HG02588 (cell line): ENCODE results near the gene CNTNAP3B.
"Not testable (repeated sequence)": the region's sequence is repeated elsewhere in the genome, so short reads cannot be mapped to it uniquely, and the experiment has no call there.

ENCODE experiments used
- ATAC-seq: cut with Tn5 transposase; IDR thresholded peaks from one replicate; pipeline ENCODE4 v1.9.1; 2021; ENCODE audit warnings: mild to moderate bottlenecking, moderate library complexity; ENCODE audit not compliant: unreplicated experiment

CNTNAP3B gene

DNA sequence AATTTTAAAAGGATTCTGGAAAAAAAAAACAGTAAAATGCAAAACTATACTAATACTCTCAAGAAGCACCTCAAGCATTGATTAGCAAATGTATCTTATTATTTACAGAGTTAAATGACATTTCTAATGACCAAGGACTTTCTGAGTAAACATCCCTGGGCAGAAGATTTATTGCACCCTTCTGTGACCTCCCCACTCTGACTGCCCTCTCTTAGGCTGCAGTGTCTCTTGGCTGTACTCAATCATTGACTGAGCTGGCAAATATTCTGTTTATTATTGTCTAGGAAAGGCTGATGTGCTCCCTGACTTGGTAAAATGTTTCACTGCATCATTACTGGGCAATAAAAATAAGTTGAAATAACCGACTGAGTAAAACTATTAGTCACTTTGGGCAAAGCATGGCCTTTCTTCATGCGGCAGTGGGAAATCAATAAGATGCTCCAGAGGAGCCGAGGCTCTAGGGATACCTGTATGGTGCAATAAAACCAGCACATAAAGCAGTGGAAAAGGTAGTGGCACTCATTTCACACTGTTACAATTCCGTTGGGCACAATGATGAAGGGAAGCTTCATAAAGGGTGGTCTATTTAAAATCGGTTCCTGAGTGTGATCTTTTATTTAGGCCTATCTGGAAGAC lies 151.1 kb downstream of the CNTNAP3B start:
- ATAC-seq = not testable (repeated sequence)

DNA sequence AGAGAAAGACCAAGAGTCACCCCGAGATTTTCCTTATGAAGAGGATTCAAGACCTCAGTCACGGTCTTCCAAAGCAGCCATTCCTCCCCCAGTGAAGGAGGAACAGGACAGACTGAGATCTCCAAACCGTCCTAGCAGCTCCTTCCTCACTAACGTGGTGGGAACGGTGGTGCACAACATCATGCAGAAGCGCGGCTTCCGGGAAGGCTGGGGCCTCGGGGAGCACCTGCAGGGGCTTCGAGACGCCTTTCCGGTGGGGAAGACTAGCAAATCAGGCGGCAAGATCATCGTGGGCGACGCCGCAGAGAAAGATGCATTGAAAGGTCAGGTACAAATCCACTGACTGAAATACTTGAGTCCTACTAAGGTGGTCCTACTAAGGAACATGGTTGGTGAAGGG lies 154.3 kb downstream of the CNTNAP3B start:
- ATAC-seq = not testable (repeated sequence)

DNA sequence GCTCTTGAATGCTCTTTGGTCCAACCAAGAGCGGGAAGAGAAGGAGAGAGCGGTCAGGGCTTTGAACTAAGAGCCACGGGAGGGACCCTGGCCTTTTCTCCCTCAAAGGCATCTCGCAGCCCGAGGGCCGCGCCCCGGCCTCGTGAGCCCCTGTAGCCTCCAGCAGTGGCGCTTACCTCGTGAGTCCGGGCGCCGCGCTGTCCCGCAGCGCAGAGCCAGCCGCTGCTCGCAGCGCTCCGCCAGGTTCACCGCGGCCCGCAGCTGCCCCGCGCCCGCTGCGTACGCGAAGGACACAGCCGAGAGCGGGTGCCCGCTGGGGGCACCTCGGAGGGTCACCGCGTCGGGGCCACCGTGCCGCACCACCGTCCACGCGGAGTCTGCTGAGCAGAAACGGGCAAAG lies 176.2 kb downstream of the CNTNAP3B start:
- ATAC-seq = not testable (repeated sequence)

DNA sequence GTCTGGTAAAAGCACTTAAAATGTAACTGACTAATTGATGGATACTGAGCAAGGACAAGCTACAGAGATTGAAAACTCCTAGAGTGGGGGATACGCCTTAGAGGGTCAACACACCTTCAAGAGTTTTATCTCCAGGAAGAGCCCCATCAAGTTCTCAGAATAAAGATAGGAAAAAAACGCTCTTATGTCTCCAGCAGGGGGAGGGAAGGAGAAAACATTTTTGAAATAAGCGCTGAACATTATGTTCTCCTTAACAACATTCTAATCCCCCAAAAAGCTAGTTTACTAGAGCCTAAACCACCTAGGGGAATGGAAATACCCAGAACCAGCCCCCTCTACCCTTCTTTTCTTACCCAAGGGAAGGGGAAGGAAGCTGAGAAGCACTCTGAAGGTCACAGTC lies 187.5 kb downstream of the CNTNAP3B start:
- ATAC-seq = not testable (repeated sequence)

DNA sequence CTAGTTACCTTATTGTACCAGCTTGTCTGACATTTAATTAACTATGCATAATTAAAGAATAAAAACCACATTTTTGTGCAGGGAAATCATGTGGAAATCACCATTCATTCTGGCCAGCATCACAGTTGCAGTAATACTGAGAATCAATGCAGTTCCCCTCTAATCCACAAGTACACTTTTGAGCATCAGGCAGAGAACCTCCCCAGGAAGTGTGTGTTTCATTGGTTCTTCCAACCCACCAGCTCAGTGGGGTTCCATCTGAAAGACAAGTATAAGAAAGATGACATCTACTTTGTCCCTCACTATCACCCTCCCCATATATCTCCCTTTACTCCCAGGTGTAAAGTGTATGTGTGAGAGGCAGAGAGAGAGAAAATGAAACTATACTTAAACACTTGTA lies 191.1 kb downstream of the CNTNAP3B start:
- not testable (repeated sequence) for ATAC-seq

DNA sequence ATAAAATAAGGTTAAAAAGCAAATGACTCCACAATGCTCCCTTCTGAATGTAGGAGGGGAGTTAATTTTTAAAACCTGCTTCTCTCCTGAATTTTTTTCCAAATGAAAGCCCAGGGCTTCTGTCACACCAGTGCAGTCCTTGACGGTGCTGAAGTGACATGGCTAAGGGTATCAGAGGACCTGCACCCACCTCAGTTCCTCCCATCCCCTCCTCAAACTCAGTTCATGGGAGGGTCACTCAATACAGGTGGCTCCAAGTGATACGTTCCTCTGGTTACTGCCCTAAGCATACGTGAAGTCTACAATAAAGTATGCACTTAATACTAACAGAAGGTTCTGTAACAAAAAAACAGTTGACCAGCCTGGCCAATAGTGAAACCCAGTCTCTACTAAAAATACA lies 193.5 kb downstream of the CNTNAP3B start:
- ATAC-seq = not testable (repeated sequence)

DNA sequence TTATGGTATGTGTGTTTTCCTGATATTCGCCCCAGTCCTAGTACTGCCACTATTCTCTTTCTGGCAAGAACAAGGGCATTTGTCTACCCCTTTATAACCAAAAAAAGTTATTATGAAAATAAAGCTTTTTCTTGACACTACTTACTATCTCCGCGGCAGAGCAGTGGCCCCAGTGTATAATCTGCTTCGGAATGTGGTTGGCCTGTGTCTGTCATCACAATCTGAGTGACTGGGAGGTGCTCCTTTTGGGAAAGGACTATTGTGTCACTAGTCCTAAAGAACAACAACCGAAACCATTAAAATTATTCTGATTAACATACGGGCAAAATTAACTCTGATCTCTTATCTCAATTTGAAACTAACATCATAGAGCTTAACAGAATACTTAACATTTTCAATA lies 200.1 kb downstream of the CNTNAP3B start:
- ATAC-seq = not testable (repeated sequence)

DNA sequence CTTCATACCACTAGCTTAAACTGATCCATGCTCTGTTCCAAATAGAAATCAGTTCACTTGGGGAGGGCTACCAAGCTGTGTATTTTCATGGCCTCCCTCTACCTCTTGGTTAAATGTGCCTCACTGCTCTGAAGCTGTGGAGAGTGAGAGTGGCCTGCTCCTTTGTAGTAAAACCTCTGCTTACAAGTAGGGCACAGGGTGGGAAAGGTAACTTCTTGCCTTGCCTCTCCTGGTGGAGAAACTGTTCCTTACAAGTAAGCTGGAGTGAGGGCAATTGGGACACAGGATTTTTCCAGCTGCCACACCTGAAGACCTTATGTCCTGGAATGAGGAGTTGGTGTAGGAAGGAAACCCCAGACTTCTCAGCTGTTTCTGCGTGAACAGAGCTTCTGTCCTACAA lies 211.9 kb downstream of the CNTNAP3B start:
- ATAC-seq = not testable (repeated sequence)

DNA sequence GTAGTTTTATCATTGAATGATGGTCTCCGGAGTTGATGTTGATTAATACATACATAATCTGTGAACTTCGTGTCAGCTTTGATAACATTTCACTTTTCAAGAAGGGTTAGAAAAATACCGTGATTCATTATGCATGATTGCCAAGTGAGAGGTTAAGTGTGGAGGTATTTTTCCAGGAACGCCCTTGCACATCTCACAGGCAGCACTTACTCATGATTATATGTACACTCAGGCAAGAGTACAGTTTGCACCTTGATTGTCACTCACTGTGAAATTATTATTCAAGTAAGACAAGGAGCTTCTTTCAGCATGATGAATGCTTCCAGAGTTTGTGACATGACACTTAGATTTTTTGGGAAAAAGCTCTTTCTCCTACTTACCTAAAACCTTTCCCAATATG lies 223.7 kb downstream of the CNTNAP3B start:
- ATAC-seq = not testable (repeated sequence)

DNA sequence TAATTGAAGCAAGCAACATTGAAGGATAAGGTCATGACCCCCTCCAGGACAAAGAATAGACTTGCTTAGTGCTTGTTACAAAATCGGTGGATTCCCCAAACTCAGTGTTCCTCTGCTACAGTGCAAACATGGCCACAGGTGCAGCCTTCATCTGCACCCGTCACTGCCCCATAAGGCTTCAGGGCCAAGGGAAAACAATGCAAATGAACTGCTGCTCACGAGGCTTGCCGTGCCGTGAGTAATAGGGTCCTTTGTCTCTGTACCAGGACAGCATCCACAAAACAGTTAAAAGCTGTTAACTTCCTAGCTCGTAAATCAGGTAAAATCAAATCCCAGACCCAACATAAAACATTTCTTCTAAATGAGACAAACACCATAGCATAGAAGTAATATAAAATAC lies 226.5 kb downstream of the CNTNAP3B start:
- ATAC-seq = not testable (repeated sequence)

DNA sequence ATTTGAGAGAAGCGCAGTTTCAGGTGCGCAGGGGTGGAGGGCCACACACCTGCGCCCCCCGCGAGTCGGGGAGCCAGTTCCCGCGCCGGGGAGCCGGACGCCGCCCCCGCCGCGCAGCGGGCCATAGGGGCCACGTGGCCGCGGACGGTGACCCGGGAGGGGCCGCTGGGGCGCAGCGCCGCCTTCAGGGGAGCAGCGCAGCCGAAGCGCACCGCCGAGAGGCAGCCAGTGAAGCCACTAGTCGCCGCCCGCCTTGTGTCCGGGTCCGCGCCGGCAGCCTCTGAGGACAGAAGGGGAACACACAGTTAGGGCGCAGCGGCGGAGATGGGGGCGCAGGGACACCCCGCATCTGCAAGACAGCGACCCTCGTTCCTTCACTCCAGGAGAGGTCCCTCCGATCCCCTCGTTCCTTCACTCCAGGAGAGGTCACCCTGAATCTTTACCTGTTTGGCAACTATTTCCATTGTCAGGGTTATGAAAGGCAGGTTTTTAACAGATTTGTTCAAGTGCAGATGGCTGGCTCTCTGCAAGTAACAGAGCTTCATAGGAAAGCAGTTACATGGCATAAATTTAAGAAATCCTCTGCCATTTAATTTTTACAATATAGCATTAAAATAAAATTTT lies 230.4 kb downstream of the CNTNAP3B start:
- ATAC-seq = not testable (repeated sequence)

DNA sequence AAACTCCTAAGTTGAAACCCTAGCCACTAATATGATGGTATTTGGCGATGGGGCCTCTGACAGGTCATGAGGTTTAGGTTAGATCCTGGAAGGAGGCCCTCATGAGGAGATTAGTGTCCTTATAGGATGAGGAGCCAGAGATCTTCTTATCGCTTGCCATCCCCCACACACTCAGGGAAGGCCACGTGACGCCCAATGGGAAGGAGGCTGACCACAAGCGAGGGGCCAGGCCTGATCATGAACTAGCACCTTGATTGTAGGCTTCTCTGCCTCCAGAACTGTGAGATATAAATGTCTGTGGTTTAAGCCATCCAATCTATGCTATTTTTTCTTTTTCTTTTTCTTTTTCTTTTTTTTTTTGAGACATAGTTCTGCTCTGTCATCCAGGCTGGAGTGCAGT lies 254.7 kb downstream of the CNTNAP3B start:
- not testable (repeated sequence) for ATAC-seq

DNA sequence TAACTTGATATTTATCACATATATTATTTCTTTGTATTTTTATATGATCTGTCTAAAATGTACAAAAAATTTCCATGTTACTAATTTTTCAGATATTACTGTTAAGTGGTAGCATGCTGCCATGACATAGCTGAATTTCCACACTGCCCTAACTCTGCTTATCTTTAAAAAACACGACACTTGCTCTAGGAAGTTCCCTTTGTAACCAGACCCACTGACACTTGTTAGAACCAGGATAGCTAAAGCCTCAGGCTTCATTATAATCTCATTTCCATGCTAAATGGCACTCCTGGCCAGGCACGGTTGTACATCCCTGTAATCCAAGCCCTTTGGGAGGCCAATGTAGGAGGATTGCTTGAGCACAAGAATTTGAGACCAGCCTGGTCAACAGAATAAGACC lies 273.8 kb downstream of the CNTNAP3B start:
- not testable (repeated sequence) for ATAC-seq

DNA sequence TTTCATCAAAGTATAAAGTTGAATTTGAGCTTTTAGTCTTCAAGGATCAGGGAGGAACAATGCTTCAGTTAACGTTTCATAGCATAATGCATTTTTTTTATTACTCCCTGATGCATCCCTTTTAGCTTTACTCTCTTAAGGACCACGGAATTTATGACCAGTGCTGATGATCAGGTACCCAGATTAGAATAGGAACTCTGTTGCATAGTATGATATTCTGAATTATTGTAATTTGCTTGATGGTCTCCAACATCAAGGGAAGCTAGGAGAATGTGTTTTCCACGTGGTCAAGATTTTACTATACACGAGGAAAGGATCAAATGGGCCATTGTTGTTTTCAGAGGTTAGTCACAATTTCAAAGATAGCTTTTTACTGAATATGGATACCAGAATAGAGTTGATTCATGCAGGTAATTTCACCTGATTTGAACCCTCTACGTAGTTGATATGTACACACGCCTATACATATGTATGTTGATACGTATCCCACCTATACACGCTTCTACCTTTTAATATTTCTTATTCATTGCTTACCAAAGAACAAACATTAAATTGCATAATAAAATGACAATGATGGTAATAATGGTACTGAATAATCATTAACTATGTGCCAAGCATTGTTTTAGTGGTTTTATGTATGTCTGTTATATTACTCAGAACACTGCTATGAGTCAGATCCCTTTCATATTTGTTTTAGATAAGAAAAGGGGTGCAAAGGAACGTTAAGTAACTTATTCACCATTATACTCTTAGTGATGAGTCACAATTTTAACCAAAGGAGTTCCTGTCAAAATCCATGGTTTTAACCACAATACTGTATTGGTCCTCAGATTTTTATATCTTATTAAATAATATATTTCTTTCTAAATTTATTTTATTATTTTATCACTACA lies 277.1 kb downstream of the CNTNAP3B start:
- ATAC-seq = not testable (repeated sequence)

DNA sequence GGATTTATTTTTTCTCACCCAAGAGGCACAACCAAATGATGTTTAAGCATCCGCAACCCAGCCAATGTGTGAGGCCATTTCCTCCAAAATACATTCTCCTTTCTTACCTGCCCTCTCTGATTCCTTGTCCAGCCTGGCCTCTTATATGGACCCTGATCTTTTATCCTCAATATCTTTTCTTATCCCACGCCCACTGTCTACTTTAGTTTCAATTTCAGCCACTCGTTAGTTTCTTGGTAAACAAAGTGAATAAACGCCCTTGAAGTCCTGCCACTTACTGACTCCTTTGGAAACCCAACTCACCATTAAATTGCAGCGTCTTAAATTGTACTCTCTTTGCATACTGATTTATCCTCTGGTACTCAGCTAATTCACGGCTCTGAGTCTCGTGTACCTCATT lies 281.4 kb downstream of the CNTNAP3B start:
- ATAC-seq = not testable (repeated sequence)
